MCF 10A (cell line): ENCODE measurements around the gene LSM14A. TPM values are rescaled to one million over a fixed set of nuclear protein-coding genes. Genes with fewer than 3 reads are reported as not detected.

Experiments
- Bru-seq: library from RNA; stranded (reverse); fragments of 400-500 nt; gene quantifications from one replicate; lab custom pipeline; 2021; lab: Mats Ljungman, UMichigan
- BruChase-seq, 2 experiments: library from RNA; stranded (reverse); fragments of 400-500 nt; gene quantifications; one replicate each; lab custom pipeline; 2021; lab: Mats Ljungman, UMichigan
- BruUV-seq: library from RNA; stranded (reverse); fragments of 400-500 nt; replicated peaks from 2 replicates; lab custom pipeline; 2021; lab: Mats Ljungman, UMichigan
- CTCF ChIA-PET: fragments of 300-600 bp; sonication (Branson Sonifier 250); formaldehyde crosslinking; extraction: SDS; loops from one replicate; lab custom pipeline; 2021; ENCODE audit warnings: antibody characterized with exemption, inconsistent platforms; lab: Yijun Ruan, JAX
- POLR2A ChIA-PET: fragments of 300-600, 350-650 bp; sonication (Branson Sonifier 250); formaldehyde crosslinking; extraction: SDS; loops from one replicate; lab custom pipeline; 2020; ENCODE audit warnings: antibody characterized with exemption, inconsistent platforms; lab: Yijun Ruan, JAX
- DNase-seq: peaks from one replicate; pipeline ENCODE4 v3.0.0-alpha.2; 2018; ENCODE audit not compliant: unreplicated experiment
- H3K27ac Mint-ChIP-seq: one replicate; pipeline ENCODE4 v1.8.0; 2022; ENCODE audit warnings: mild to moderate bottlenecking, low read depth, mixed read lengths; ENCODE audit not compliant: unreplicated experiment
- H3K27me3 Mint-ChIP-seq: one replicate; pipeline ENCODE4 v1.8.0; 2022; ENCODE audit warnings: mixed read lengths; ENCODE audit not compliant: insufficient read depth, unreplicated experiment
- H3K36me3 Mint-ChIP-seq: one replicate; pipeline ENCODE4 v1.8.0; 2022; ENCODE audit warnings: mild to moderate bottlenecking, moderate library complexity, mixed read lengths; ENCODE audit not compliant: insufficient read depth, unreplicated experiment
- H3K4me1 Mint-ChIP-seq: one replicate; pipeline ENCODE4 v1.8.0; 2022; ENCODE audit warnings: mixed read lengths; ENCODE audit not compliant: insufficient read depth, unreplicated experiment
- H3K4me3 Mint-ChIP-seq: one replicate; pipeline ENCODE4 v1.8.0; 2022; ENCODE audit warnings: mild to moderate bottlenecking, moderate library complexity, mixed read lengths; ENCODE audit not compliant: unreplicated experiment
- H3K9me3 Mint-ChIP-seq: one replicate; pipeline ENCODE4 v1.8.0; 2022; ENCODE audit warnings: mixed read lengths; ENCODE audit not compliant: unreplicated experiment
- CTCF ChIP-seq: fragments of 200-600 bp; IDR thresholded peaks from one replicate; pipeline ENCODE4 v1.8.0; 2022; ENCODE audit warnings: antibody characterized with exemption, mild to moderate bottlenecking; ENCODE audit not compliant: unreplicated experiment
- intact Hi-C: fragments of 100-400 bp; cut with micrococcal nuclease; formaldehyde crosslinking; loops from 2 replicates; pipeline ENCODE4 v1.14.1; 2022
- long read RNA-seq: library from polyadenylated mRNA; stranded (forward); transcript quantifications from one replicate; pipeline ENCODE4 v2.0.0, GENCODE V29; 2022
- total RNA-seq: library from RNA; stranded (reverse); gene quantifications from 2 replicates; pipeline ENCODE4 v1.2.3, GENCODE V29; 2022

LSM14A gene
- total RNA-seq (93.7 and 100 TPM in 2 replicates), Bru-seq, nascent RNA (percentile 92 among the genes with signal in this experiment), BruChase-seq, experiment 1, labeled RNA remaining after a 6-hour chase (percentile 93 among the genes with signal in this experiment), BruChase-seq, experiment 2, labeled RNA remaining after a 2-hour chase (percentile 92 among the genes with signal in this experiment)
- long read RNA-seq, transcript LSM14A-201 (11 exons, 3,424 nt) = minor isoform, 41 of 184 reads
- long read RNA-seq, transcript LSM14A-203 (10 exons, 3,596 nt) = major isoform, 92 of 184 reads
- long read RNA-seq, partial matches to known transcripts = 4 of 184 reads
- long read RNA-seq, other reads (novel, unspliced or antisense) = 47 of 184 reads

GRCh38 chr19:34171877-34172660 is at the start of gene LSM14A:
TSS of gene LSM14A (plus strand) at chr19:34172504. CDS start at chr19:34172643, 139 bp downstream.
- Mint-ChIP-seq H3K9me3 (no peaks in the 10 kb centered on the region), H3K36me3 (peaks cover 39% of the 10 kb centered on the region), H3K27ac (peak within 1 kb of the TSS; percentile 96), H3K27me3 (peaks cover 17% of the 10 kb centered on the region), H3K4me1 (peaks cover 8% of the 10 kb centered on the region), H3K4me3 (peak within 1 kb of the TSS; percentile 86)
- CTCF ChIA-PET = interaction anchor here (0.8 to 1.6 kb wide), 3 partner anchors 23 to 166 kb away, joined by 3 to 6 read pairs (median 5); no protein-coding TSS in a partner anchor
- POLR2A ChIA-PET = interaction anchor here (0.7 to 2.9 kb wide), 11 partner anchors 13 to 870 kb away, joined by 3 to 11 read pairs (median 6); partner anchors contain the start of gene CEBPA
- intact Hi-C loops = loop anchor here (2.0 kb wide), 1 partner anchor 49 kb away; no protein-coding TSS in a partner anchor
- no peak for TF ChIP-seq CTCF
- DNase-seq = peak; percentile 90
- TSS peak; percentile 91 for BruUV-seq

DNA sequence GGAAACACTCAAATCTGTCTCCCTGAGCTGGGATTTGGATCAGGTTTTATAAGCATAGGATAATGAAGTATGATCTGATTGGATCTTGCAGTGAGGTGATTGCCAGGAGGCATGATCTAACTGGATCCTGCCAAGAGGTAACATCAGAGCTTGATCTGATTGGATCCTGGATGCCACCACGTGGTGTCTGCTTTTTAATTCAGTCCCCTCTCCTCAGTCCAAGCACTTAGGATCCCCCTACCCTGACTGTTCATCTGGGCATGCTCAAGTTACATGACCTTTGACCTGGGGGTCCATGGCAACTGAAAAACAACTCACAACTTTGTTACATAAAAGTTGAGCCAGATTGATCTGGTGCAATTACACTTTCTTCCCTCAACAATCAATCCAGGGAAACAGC is 47.5 kb upstream of the LSM14A start:
- no peak overlapping the region for H3K4me3 Mint-ChIP-seq
- CTCF ChIA-PET = interaction anchor here (0.8 to 1.8 kb wide), 4 partner anchors 14 to 347 kb away, joined by 3 to 13 read pairs (median 4); no protein-coding TSS in a partner anchor

DNA sequence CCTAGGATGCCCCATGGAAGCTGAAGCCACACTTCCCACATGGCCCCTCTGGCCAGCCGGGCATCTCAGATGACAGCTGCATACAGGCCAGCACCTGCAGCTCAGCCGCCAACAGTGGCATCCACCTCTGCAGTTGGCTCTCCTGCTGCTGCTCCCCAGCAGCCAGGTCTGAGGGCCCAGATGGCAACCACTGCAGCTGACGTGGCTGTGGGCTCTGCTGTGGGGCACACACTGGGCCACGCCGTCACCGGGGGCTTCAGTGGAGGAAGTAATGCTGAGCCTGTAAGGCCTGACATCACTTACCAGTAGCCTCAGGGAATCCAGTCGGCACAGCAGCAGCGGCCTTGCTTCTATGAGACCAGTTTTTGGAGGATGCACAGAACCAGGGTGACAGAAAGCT is 45.3 kb upstream of the LSM14A start:
- H3K4me3 Mint-ChIP-seq = no peak overlapping the region
- peaks cover 18% of the 10 kb centered on the region for H3K27me3 Mint-ChIP-seq
- CTCF ChIA-PET = interaction anchor here (0.6 to 1.3 kb wide), 12 partner anchors 17 to 357 kb away, joined by 3 to 7 read pairs (median 4); no protein-coding TSS in a partner anchor
- H3K4me1 Mint-ChIP-seq = no peaks in the 10 kb centered on the region
- TF ChIP-seq CTCF = no peak
- POLR2A ChIA-PET = interaction anchor here (0.7 kb wide), 1 partner anchor 989 kb away, joined by 4 read pairs; no protein-coding TSS in a partner anchor
- intact Hi-C loops = no loop called here
- H3K9me3 Mint-ChIP-seq = no peaks in the 10 kb centered on the region
- BruUV-seq = no TSS peak
- peaks cover 4% of the 10 kb centered on the region for H3K36me3 Mint-ChIP-seq
- no peak for DNase-seq
- H3K27ac Mint-ChIP-seq = no peak overlapping the region

More for the DNA sequence above, 47.5 kb upstream of the LSM14A start:
- H3K27me3 Mint-ChIP-seq = peaks cover 18% of the 10 kb centered on the region
- DNase-seq = no peak
- H3K36me3 Mint-ChIP-seq = peaks cover 4% of the 10 kb centered on the region
- H3K27ac Mint-ChIP-seq = no peak overlapping the region
- BruUV-seq = no TSS peak
- intact Hi-C loops = no loop called here
- TF ChIP-seq CTCF = no peak
- no peaks in the 10 kb centered on the region for H3K4me1 Mint-ChIP-seq
- POLR2A ChIA-PET = no interaction called here
- no peaks in the 10 kb centered on the region for H3K9me3 Mint-ChIP-seq
